Testis (tissue), 3 donors: Measurements from ENCODE around the gene ADISSP. TPM values are rescaled to one million over a fixed set of nuclear protein-coding genes. Genes with fewer than 3 reads are reported as not detected.

ENCODE experiments used
- DNase-seq: peaks from one replicate; pipeline ENCODE4 v3.0.0-alpha.2; 2019
- H3K27ac ChIP-seq, 2 donors: fragments of 200-600 bp; sonication (generic); one replicate each; pipeline ENCODE4 v1.5.1; 2019
- H3K27me3 ChIP-seq: fragments of 200-600 bp; sonication (generic); one replicate; pipeline ENCODE4 v1.5.1; 2019
- H3K36me3 ChIP-seq: fragments of 200-600 bp; sonication (generic); one replicate; pipeline ENCODE4 v1.5.1; 2017; ENCODE audit warnings: low read depth; ENCODE audit errors: missing control alignments
- H3K4me1 ChIP-seq: fragments of 200-600 bp; sonication (generic); one replicate; pipeline ENCODE4 v1.5.1; 2019
- H3K4me3 ChIP-seq, 2 donors: fragments of 200-600 bp; sonication (generic); one replicate each; pipeline ENCODE4 v1.5.1; 2017 to 2019
- H3K9me3 ChIP-seq: fragments of 200-600 bp; sonication (generic); one replicate; pipeline ENCODE4 v1.5.1; 2017
- POLR2A ChIP-seq: fragments of 450-650 bp; IDR thresholded peaks from one replicate; pipeline ENCODE4 v1.6.1; 2017; ENCODE audit warnings: antibody characterized with exemption, mild to moderate bottlenecking, moderate library complexity
- WGBS, 2 donors: methylation state at CpG; one replicate each; pipeline ENCODE4 v1.1.5; 2018; 5-methylcytosine and 5-hydroxymethylcytosine counted together
- intact Hi-C: fragments of 100-400 bp; cut with DNase I; formaldehyde crosslinking; loops from one replicate; pipeline ENCODE4 v1.15.1; 2023; ENCODE audit warnings: low total_unique reads
- polyA plus RNA-seq: library from polyadenylated mRNA; stranded (reverse); fragments of 350-450 nt; fragmentation: Illumina TruSeq; extraction: RNeasy Lipid Tissue Mini Kit (QIAGEN cat#74804); gene quantifications from one replicate; pipeline ENCODE4 v1.2.3, GENCODE V29; 2014; ENCODE audit warnings: low read depth, low replicate concordance; ENCODE audit not compliant: insufficient read depth
- total RNA-seq, 2 donors: library from RNA; depleted of rRNA; stranded (reverse); fragments of >200 nt; gene quantifications; one replicate each; pipeline ENCODE4 v1.2.3, GENCODE V29; 2016
- TF ChIP-seq, protein P1 (sequence below), 3 experiments: fragments of 450-650 bp in 2 of 3; fragments of 200-600 bp in 1 of 3; sonication (generic) in 1 of 3; IDR thresholded peaks; one replicate each; pipeline ENCODE4 v1.5.1; 2016 to 2019; ENCODE audit warnings: antibody characterized with exemption in 3 of 3, mild to moderate bottlenecking in 2 of 3, moderate library complexity in 1 of 3

Gene ADISSP
- total and polyA plus RNA-seq, 3 donors from 2014 or later: 17.6 to 36.5 (median 19.7) TPM

DNA sequence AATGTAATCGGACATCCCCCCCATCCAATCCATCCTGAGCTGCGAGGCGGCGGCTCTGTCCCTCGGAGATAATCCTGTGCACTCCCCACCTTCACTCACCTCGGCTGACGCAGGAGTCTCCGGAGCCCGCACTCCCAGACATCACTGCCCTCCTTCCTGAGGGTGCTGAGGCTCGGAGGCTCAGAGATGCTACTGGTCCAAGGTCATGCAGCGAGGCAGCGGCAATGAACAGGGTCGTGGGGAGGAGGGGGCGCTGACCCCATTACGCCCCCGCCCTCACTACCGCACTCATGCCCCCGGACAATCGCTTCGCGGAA is 485 bp downstream of the ADISSP start:
- H3K27ac ChIP-seq: no peak overlapping the region
- intact Hi-C loops: no loop called here
- peak overlapping the region; percentile 63 to 73 for H3K4me3 ChIP-seq
- H3K36me3 ChIP-seq: no peaks in the 10 kb centered on the region
- H3K9me3 ChIP-seq: no peaks in the 10 kb centered on the region
- no peak for DNase-seq
- H3K27me3 ChIP-seq: no peaks in the 10 kb centered on the region
- no peak for TF ChIP-seq POLR2A
- TF ChIP-seq, protein P1, sequence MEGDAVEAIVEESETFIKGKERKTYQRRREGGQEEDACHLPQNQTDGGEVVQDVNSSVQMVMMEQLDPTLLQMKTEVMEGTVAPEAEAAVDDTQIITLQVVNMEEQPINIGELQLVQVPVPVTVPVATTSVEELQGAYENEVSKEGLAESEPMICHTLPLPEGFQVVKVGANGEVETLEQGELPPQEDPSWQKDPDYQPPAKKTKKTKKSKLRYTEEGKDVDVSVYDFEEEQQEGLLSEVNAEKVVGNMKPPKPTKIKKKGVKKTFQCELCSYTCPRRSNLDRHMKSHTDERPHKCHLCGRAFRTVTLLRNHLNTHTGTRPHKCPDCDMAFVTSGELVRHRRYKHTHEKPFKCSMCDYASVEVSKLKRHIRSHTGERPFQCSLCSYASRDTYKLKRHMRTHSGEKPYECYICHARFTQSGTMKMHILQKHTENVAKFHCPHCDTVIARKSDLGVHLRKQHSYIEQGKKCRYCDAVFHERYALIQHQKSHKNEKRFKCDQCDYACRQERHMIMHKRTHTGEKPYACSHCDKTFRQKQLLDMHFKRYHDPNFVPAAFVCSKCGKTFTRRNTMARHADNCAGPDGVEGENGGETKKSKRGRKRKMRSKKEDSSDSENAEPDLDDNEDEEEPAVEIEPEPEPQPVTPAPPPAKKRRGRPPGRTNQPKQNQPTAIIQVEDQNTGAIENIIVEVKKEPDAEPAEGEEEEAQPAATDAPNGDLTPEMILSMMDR (IDR thresholded peaks at IDR 0.05): no peak
- 0 to 1% methylated on average over 11 to 21 of the region's 21 CpGs for WGBS, 2 donors
- H3K4me1 ChIP-seq: peaks cover 8% of the 10 kb centered on the region

DNA sequence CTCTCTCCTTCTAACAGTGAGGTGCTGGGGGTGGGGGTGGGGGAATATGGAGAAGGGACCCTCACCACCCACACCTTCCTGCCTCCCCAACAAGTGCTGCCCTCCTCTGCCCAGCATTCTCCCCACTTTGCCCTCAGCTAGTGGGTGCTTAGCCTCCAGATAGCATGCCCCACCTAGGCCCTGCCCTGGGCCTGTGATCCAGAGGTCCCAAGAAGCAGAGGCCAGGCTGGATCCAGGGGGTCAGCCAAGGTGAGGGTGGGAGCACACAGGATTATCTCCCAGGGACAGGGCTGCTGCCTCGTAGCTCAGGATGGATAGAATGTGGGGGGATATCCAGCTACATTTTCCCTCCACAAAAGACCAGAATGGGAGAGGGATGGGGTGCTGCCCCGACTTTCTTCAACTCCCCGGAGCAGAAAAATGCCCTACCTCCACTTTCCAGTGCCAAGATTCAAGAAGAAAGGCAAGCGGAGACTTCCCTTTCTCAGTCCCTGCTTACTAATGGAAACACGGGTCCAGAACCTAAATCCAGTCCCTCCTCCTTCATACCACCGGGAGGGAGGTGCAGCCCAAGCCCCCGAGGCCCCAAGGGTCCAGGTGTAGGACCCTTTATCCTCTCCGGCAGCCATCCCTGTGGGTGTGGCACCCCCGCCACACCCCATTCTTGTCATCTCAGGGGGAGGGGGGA is 987 bp downstream of the ADISSP start:
- Histone ChIP-seq H3K4me3 (peak overlapping the region; percentile 63 to 73), H3K36me3 (no peaks in the 10 kb centered on the region), H3K27me3 (no peaks in the 10 kb centered on the region), H3K9me3 (no peaks in the 10 kb centered on the region), H3K27ac (no peak overlapping the region), H3K4me1 (peaks cover 8% of the 10 kb centered on the region)
- 8 to 15% methylated on average over 6 to 9 of the region's 9 CpGs for WGBS, 2 donors
- no peak for DNase-seq
- no peak for TF ChIP-seq POLR2A
- TF ChIP-seq, protein P1 (IDR thresholded peaks at IDR 0.05): no peak
- intact Hi-C loops: no loop called here

DNA sequence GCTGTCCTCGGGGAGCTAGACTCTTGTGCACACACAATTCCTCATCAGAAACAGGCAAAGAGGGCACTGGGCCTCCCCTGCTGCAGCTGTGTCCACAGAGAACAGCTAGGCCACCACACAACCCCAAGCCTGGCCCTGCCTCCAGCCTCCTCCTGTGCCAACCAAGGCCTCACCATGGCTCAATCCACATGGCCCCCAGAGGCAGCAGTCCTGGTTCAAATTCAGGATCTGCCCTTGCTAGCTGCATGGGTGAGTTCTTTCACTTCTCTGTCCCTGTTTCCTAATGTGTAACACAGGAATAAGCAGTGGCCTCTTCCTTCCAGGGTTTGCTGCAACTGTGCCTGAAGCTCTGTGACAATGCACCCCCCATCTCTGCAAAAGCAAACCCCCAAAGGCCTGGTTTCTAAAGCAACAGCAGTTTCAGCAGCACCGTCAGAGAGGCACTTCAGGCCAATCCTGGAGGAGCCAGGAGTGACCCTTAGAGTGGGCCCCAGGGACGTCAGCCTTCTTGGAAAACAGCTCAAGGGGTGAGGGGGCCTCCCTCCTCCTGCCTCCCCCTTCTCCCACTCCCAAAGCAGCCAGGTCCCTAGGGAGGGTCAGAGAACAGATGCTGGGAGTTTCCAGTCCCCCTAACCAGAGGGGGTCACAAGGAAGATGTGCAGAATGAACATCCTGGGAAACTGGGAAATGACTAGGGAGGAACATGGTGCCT is 2.2 kb downstream of the ADISSP start:
- H3K4me1 ChIP-seq: peaks cover 8% of the 10 kb centered on the region
- no peaks in the 10 kb centered on the region for H3K27me3 ChIP-seq
- no peaks in the 10 kb centered on the region for H3K9me3 ChIP-seq
- H3K36me3 ChIP-seq: no peaks in the 10 kb centered on the region
- TF ChIP-seq, protein P1 (IDR thresholded peaks at IDR 0.05): no peak
- no peak for TF ChIP-seq POLR2A
- no peak for DNase-seq
- WGBS, 2 donors: 67 to 69% methylated on average over 3 of the region's 3 CpGs
- intact Hi-C loops: no loop called here
- H3K27ac ChIP-seq: no peak overlapping the region
- no peak overlapping the region for H3K4me3 ChIP-seq

DNA sequence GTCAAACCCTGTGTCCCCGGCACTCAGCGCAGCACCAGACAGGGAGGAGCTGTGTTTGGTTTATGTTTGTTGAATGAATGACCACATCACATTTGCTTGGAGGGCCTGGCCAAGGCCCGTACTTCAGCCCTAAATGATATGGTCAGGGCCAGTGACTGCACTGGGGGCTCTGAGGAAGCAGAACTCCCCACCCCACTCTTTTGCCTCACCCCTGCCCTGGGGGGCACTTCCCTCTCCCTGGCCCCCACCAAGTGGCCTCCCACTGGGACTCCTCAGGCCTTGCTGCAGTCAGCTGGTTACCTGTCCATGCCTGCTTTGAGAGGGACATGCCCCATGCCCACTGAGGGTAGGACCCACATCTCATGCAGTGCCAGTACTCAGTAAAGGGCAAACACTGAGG is 2.9 kb downstream of the ADISSP start:
- Histone ChIP-seq H3K36me3 (no peaks in the 10 kb centered on the region), H3K9me3 (no peaks in the 10 kb centered on the region), H3K4me1 (peaks cover 8% of the 10 kb centered on the region), H3K4me3 (no peak overlapping the region), H3K27ac (no peak overlapping the region), H3K27me3 (no peaks in the 10 kb centered on the region)
- no peak for TF ChIP-seq POLR2A
- TF ChIP-seq, protein P1 (IDR thresholded peaks at IDR 0.05): no peak
- intact Hi-C loops: no loop called here
- DNase-seq: no peak
- WGBS, 2 donors: 94% methylated on average over 2 to 3 of the region's 3 CpGs
